ENCODE results near the gene MC4R. TPM values are rescaled to one million over a fixed set of nuclear protein-coding genes. Genes with fewer than 3 reads are reported as not detected.

Gene MC4R
- total RNA-seq, 1 donor from 2014 or later, result 0.15 TPM

GRCh38 chr18:60413944-60414547, 41.5 kb upstream of the MC4R start:
- H3K9me3 Mint-ChIP-seq, result no peaks in the 10 kb centered on the region
- no peaks in the 10 kb centered on the region for H3K27me3 Mint-ChIP-seq (ENCODE audit: insufficient read depth, low read depth)
- no peaks in the 10 kb centered on the region for H3K36me3 ChIP-seq
- TF ChIP-seq CTCF (IDR thresholded peaks at IDR 0.05) (peak; percentile 56), EZH2phosphoT487 (IDR thresholded peaks at IDR 0.05) (no peak), EZH2 (IDR thresholded peaks at IDR 0.05) (no peak)
- H2AFZ ChIP-seq (replicated peaks), result no peak overlapping the region
- no peaks in the 10 kb centered on the region for H3K9me3 ChIP-seq (ENCODE audit: low read depth)
- no peak overlapping the region for H3K4me3 Mint-ChIP-seq
- H3K79me2 ChIP-seq (ENCODE audit: low read depth), result no peaks in the 10 kb centered on the region
- no peak overlapping the region for H3K4me3 ChIP-seq
- DNase-seq (ENCODE audit: low spot score), result peak; percentile 41
- H3K27me3 ChIP-seq, result no peaks in the 10 kb centered on the region
- H3K4me1 ChIP-seq, result no peaks in the 10 kb centered on the region
- H3K27ac ChIP-seq, result no peak overlapping the region
- no peaks in the 10 kb centered on the region for H4K20me1 ChIP-seq (ENCODE audit: low read depth)
- H3K9ac ChIP-seq, result no peak overlapping the region
- H3K27ac Mint-ChIP-seq, result no peak overlapping the region
- H3K4me2 ChIP-seq, result no peak overlapping the region
- H3K4me1 Mint-ChIP-seq, result no peaks in the 10 kb centered on the region
- no peaks in the 10 kb centered on the region for H3F3A ChIP-seq (ENCODE audit: low read depth)
- H3K36me3 Mint-ChIP-seq, result no peaks in the 10 kb centered on the region

DNA sequence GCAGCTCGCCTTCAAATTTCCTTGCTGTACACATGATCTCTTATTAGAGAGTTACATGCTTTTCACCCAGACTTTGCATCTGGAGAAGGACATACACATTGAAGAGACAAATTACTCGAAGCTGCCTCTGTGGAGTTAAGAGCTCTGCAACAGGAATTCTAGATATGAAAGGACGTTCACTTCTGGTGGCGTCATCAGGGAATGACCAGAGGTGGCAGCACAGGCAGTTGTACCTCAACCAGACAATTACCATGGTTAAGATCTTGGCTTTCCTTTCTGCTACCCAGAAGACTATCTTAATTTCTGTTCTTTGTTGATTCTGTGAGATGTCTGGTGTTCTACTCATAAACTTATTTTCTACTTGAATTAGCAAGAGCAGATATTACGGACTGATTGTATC, 39.1 kb upstream of the MC4R start:
- no peaks in the 10 kb centered on the region for H3K79me2 ChIP-seq (ENCODE audit: low read depth)
- no peak overlapping the region for H3K4me3 Mint-ChIP-seq
- H3K27me3 Mint-ChIP-seq (ENCODE audit: insufficient read depth, low read depth), result no peaks in the 10 kb centered on the region
- H3K9me3 ChIP-seq (ENCODE audit: low read depth), result no peaks in the 10 kb centered on the region
- H3F3A ChIP-seq (ENCODE audit: low read depth), result no peaks in the 10 kb centered on the region
- no peaks in the 10 kb centered on the region for H3K36me3 Mint-ChIP-seq
- H3K4me2 ChIP-seq, result no peak overlapping the region
- H3K9ac ChIP-seq, result no peak overlapping the region
- no peak overlapping the region for H3K27ac ChIP-seq
- H3K27ac Mint-ChIP-seq, result no peak overlapping the region
- H3K36me3 ChIP-seq, result no peaks in the 10 kb centered on the region
- H2AFZ ChIP-seq (replicated peaks), result peak overlapping the region; percentile 1
- no peak overlapping the region for H3K4me3 ChIP-seq
- H3K4me1 Mint-ChIP-seq, result no peaks in the 10 kb centered on the region
- no peaks in the 10 kb centered on the region for H4K20me1 ChIP-seq (ENCODE audit: low read depth)
- H3K27me3 ChIP-seq, result no peaks in the 10 kb centered on the region
- TF ChIP-seq CTCF (IDR thresholded peaks at IDR 0.05), result peak; percentile 44
- no peak for TF ChIP-seq EZH2phosphoT487 (IDR thresholded peaks at IDR 0.05)
- DNase-seq (ENCODE audit: low spot score), result peak; percentile 21
- H3K9me3 Mint-ChIP-seq, result no peaks in the 10 kb centered on the region
- H3K4me1 ChIP-seq, result no peaks in the 10 kb centered on the region

DNA sequence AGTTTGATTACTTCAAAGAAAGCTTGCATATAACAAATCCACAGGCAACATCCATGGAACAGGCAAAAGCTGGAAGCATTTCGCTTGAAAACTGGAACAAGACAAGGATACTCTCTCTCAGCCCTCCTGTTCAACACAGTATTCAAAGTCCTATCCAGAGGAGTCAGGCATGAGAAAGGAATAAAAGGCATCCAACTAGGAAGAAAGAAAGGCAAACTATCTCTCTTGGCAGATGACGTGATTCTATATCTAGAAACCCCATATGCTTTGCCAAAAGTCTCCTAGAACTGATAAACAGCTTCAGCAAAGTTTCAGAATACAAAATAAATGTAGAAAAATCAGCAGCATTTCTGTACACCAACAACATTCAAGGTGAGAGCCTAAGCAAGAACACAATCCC, 34.1 kb upstream of the MC4R start:
- no peak for DNase-seq (ENCODE audit: low spot score)
- Histone ChIP-seq H3K4me1 (no peaks in the 10 kb centered on the region), H3K27me3 (no peaks in the 10 kb centered on the region), H3F3A (ENCODE audit: low read depth) (no peaks in the 10 kb centered on the region), H3K9me3 (ENCODE audit: low read depth) (no peaks in the 10 kb centered on the region), H4K20me1 (ENCODE audit: low read depth) (no peaks in the 10 kb centered on the region), H3K9ac (no peak overlapping the region), H3K27ac (no peak overlapping the region), H3K79me2 (ENCODE audit: low read depth) (no peaks in the 10 kb centered on the region), H3K4me3 (no peak overlapping the region), H3K36me3 (no peaks in the 10 kb centered on the region), H2AFZ (replicated peaks) (peak overlapping the region; percentile 26), H3K4me2 (no peak overlapping the region)
- Mint-ChIP-seq H3K4me3 (no peak overlapping the region), H3K4me1 (no peaks in the 10 kb centered on the region), H3K36me3 (no peaks in the 10 kb centered on the region), H3K27me3 (ENCODE audit: insufficient read depth, low read depth) (no peaks in the 10 kb centered on the region), H3K9me3 (no peaks in the 10 kb centered on the region), H3K27ac (no peak overlapping the region)
- TF ChIP-seq EZH2phosphoT487 (IDR thresholded peaks at IDR 0.05), result no peak
- TF ChIP-seq CTCF (IDR thresholded peaks at IDR 0.05), result no peak
- TF ChIP-seq EZH2 (IDR thresholded peaks at IDR 0.05), result no peak
